KMS-11 (cell line): ENCODE data around the gene CEP97.
"Not testable (repeated sequence)": the region's sequence is repeated elsewhere in the genome, so short reads cannot be mapped to it uniquely, and the experiment has no call there.

Source experiments
- H2AFZ ChIP-seq: fragments of 200-600 bp; sonication (generic); 2 replicates; pipeline ENCODE4 v1.6.1; 2016; ENCODE audit warnings: antibody characterized with exemption, mixed run types, low read depth
- H3K27ac ChIP-seq: fragments of 200-600 bp; sonication (generic); 2 replicates; pipeline ENCODE4 v1.6.1; 2016; ENCODE audit warnings: mild to moderate bottlenecking, mixed run types
- H3K27me3 ChIP-seq: fragments of 200-600 bp; sonication (generic); 2 replicates; pipeline ENCODE4 v1.6.1; 2017; ENCODE audit warnings: mild to moderate bottlenecking, low read depth, mixed run types, moderate library complexity; ENCODE audit not compliant: insufficient read depth
- H3K36me3 ChIP-seq: fragments of 200-600 bp; sonication (generic); 2 replicates; pipeline ENCODE4 v1.6.1; 2017; ENCODE audit warnings: mild to moderate bottlenecking, mixed run types; ENCODE audit not compliant: insufficient read depth
- H3K4me1 ChIP-seq: fragments of 200-600 bp; sonication (generic); 2 replicates; pipeline ENCODE4 v1.6.1; 2016; ENCODE audit warnings: mild to moderate bottlenecking, low read depth, mixed run types; ENCODE audit not compliant: poor library complexity, severe bottlenecking
- H3K4me2 ChIP-seq: fragments of 200-600 bp; sonication (generic); 2 replicates; pipeline ENCODE4 v1.7.0; 2016; ENCODE audit warnings: mild to moderate bottlenecking, mixed run types
- H3K4me3 ChIP-seq: fragments of 200-600 bp; sonication (generic); IDR thresholded peaks from 2 replicates; pipeline ENCODE4 v1.6.1; 2017; ENCODE audit warnings: low read depth, low read length, mixed read lengths; ENCODE audit not compliant: insufficient read depth
- H3K79me2 ChIP-seq: fragments of 200-600 bp; sonication (generic); 2 replicates; pipeline ENCODE4 v1.6.1; 2016; ENCODE audit warnings: low read depth, mixed run types; ENCODE audit not compliant: insufficient read depth
- H3K9ac ChIP-seq: fragments of 200-600 bp; sonication (generic); 2 replicates; pipeline ENCODE4 v1.6.1; 2016; ENCODE audit warnings: mild to moderate bottlenecking, mixed run types
- H4K20me1 ChIP-seq: fragments of 200-600 bp; sonication (generic); 2 replicates; pipeline ENCODE4 v1.6.1; 2016; ENCODE audit warnings: mild to moderate bottlenecking, mixed run types; ENCODE audit not compliant: insufficient read depth
- CTCF ChIP-seq: fragments of 200-600 bp; sonication (generic); conservative IDR thresholded peaks from 2 replicates; pipeline ENCODE4 v1.6.1; 2017; ENCODE audit warnings: low read depth, mild to moderate bottlenecking, antibody characterized with exemption, low read length, moderate library complexity, mixed read lengths

CEP97 gene

DNA sequence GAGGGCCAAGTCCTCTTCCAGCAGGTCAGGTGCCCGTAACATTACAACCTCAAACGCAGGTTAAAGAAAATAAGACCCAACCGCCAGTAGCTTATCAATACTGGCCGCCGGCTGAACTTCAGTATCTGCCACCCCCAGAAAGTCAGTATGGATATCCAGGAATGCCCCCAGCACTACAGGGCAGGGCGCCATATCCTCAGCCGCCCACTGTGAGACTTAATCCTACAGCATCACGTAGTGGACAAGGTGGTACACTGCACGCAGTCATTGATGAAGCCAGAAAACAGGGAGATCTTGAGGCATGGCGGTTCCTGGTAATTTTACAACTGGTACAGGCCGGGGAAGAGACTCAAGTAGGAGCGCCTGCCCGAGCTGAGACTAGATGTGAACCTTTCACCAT, 30.9 kb upstream of the CEP97 start:
- not testable (repeated sequence) for H3K27ac ChIP-seq, H3K9ac ChIP-seq, H3K4me3 ChIP-seq, H3K27me3 ChIP-seq, H4K20me1 ChIP-seq, H3K36me3 ChIP-seq, H3K79me2 ChIP-seq
- peaks cover 27% of the 10 kb centered on the region for H3K4me1 ChIP-seq
- H3K4me2 ChIP-seq: peak overlapping the region; percentile 45; the same call in 1 of the 2 replicates
- TF ChIP-seq CTCF: peak; percentile 41; the same call in 1 of the 2 replicates
- H2AFZ ChIP-seq: peak overlapping the region; percentile 47; the same call in 1 of the 2 replicates

DNA sequence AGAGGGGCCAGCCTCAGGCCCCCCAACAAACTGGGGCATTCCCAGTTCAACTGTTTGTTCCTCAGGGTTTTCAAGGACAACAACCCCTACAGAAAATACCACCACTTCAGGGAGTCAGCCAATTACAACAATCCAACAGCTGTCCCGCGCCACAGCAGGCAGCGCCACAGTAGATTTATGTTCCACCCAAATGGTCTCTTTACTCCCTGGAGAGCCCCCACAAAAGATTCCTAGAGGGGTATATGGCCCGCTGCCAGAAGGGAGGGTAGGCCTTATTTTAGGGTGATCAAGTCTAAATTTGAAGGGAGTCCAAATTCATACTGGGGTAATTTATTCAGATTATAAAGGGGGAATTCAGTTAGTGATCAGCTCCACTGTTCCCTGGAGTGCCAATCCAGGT, 29.6 kb upstream of the CEP97 start:
- not testable (repeated sequence) for H3K9ac ChIP-seq, H4K20me1 ChIP-seq, H3K36me3 ChIP-seq, H2AFZ ChIP-seq, H3K27me3 ChIP-seq, H3K79me2 ChIP-seq, H3K27ac ChIP-seq, H3K4me2 ChIP-seq, H3K4me3 ChIP-seq
- peaks cover 27% of the 10 kb centered on the region for H3K4me1 ChIP-seq

- Histone ChIP-seq H3K4me1 (peaks cover 29% of the 10 kb centered on the region), H3K9ac (no peak overlapping the region), H4K20me1 (no peaks in the 10 kb centered on the region), H2AFZ (no peak overlapping the region), H3K79me2 (no peaks in the 10 kb centered on the region), H3K4me3 (no peak overlapping the region), H3K27me3 (no peaks in the 10 kb centered on the region), H3K36me3 (no peaks in the 10 kb centered on the region), H3K27ac (no peak overlapping the region), H3K4me2 (no peak overlapping the region)
- peak; percentile 80 for TF ChIP-seq CTCF
Observed at GRCh38 chr3:101695779-101696372, 28.5 kb upstream of the CEP97 start.

DNA sequence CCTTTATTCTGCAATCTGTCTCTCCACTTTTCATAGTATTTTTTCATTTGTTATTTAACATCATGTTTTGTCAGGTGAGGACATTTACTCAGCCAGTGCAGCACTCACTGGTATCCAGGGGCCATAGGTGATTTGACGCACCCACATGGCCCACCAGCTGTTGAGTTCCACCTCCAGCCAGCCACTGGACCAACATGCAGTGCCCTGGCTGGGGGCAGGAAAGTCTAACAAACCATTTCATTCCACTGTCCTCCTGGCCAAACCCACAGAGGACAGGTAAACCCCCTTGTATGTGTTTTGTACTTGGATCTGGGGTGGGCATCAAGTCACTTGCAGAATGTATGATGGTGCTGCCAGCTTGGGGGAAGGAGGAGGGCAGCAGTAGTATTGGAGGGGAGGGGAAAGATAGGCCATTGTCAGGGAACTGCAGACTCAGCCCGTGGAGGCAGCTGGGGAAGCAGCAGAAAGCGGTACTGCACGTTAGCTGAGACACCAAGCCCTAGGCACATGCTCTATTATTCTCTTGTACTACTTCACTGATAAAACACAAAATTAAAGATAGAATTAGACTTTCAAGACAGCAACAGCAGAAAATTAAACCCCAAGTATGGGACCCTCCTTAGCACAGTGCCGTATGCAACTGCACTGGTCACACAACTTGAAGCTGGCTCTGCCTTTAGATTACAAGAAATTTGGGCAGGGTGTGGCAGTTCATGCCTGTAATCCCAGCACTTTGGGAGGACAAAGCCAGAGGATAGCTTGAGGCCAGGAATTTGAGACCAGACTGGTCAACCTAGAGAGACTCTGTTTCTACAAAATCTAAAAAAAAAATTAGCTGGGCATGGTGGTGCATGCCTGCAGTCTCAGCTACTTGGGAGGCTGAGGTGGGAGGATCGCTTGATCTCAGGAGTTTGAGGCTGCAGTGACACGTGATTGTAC, 22.4 kb upstream of the CEP97 start:
- Histone ChIP-seq H3K79me2 (no peaks in the 10 kb centered on the region), H3K27me3 (no peaks in the 10 kb centered on the region), H3K4me2 (peak overlapping the region; percentile 94), H3K36me3 (no peaks in the 10 kb centered on the region), H3K9ac (peak overlapping the region; percentile 37; the same call in 1 of the 2 replicates), H2AFZ (peak overlapping the region; percentile 65), H4K20me1 (no peaks in the 10 kb centered on the region), H3K4me3 (no peak overlapping the region), H3K4me1 (peaks cover 32% of the 10 kb centered on the region), H3K27ac (peak overlapping the region; percentile 71)
- no peak for TF ChIP-seq CTCF
